MV-4-11 (cell line): Measurements from ENCODE around the gene FBXO17.
A peak's percentile ranks its signal among the peaks of the same experiment; 100 is the strongest.
"Not testable (repeated sequence)": the region's sequence is repeated elsewhere in the genome, so short reads cannot be mapped to it uniquely, and the experiment has no call there.

Experiments used
- DNase-seq: peaks from one replicate; lab custom pipeline; 2025; lab: John Stamatoyannopoulos, UW

FBXO17 gene, protein sequence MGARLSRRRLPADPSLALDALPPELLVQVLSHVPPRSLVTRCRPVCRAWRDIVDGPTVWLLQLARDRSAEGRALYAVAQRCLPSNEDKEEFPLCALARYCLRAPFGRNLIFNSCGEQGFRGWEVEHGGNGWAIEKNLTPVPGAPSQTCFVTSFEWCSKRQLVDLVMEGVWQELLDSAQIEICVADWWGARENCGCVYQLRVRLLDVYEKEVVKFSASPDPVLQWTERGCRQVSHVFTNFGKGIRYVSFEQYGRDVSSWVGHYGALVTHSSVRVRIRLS

DNA sequence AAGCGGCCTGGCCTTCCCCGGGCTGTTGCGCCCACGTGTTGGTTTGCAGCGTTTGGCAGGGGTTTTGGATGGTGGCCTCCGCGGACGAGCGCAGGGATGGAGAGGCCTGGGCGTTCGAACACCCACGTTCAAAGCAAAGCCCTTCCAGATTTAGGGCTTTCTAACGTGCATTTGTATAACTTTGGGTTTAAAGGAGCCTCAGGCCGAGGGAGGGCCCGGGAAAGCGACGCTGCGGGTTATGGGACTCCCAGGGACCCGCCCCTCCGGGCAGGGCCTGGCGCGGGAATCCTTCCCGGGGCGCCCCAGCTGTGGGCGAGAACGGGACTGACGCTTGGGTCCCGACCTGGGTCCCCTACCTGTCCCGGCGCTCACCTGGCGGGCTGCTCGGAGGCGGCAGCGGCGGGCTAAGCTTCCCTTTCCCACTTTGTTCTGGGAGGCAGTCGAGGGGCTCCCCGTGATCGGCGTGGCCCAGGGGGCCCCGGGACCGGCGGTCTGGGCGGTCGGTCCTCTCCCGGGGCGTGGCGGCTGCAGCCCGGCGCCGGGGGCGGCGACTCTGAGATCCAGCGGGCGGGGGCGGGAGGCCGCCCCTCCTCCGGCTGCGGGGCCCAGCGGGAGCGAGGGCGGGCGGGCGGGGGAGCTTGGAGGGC is at the start of gene FBXO17:
Gene FBXO17, minus strand, starts transcription at position 529 of the 647 bp plus-strand sequence. CDS start 25,423 bp downstream, outside the sequence.
- no peak for DNase-seq

DNA sequence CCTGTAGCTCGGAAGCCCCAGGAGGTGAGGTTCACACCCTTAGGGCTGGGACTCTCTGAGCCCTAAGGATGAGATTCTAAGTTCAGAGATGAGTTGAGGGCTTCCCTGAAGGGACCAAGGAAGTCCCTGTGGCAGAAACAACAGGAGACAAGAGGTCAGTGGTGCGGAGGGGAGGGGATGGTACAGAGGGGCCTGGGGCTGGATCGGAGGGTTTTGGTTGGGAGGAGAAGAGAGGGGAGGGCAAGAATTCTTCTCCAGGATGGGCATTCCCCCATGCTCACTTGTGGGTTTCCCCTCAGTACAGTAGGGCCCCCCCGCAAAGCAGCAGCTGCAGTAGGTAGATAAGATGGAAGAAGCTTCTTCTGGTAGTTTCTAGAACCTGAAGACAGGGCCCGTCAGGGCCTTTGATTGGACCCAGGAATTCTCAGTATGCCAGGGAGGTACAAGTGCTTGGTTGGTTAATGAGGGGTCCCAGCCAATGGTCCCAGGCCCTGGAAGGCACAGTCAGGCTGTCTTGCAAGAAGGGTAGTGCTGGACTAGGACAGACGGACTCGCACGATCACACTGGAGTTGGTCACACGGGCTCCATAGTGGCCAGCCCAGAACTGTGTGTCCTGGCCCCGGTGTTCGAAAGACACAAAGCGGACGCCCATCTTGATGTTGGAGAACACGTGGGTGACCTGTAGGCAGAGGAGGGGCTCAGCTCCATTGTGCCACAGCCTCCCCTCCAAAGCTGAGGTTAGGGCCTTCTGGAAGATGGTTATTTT is 49.5 kb upstream of the FBXO17 start:
- no peak for DNase-seq

DNA sequence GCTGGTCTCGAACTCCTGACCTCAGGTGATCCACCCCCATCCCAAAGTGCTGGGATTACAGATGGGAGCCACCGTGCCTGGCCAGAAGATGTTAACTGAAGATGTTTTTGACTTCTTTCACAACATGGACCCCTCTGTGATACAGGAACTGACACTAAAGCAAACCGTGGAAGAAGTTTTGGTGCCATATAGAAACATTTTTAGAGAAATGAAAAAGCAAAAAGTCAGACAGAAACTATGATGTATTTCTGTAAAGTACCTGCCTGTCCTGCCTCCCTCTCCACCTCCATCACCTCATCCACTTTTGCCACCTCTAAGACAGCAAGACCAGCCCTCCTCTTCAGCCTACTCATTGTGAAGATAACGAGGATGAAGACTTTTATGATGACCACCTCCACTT is 45.5 kb upstream of the FBXO17 start:
- DNase-seq: no peak

DNA sequence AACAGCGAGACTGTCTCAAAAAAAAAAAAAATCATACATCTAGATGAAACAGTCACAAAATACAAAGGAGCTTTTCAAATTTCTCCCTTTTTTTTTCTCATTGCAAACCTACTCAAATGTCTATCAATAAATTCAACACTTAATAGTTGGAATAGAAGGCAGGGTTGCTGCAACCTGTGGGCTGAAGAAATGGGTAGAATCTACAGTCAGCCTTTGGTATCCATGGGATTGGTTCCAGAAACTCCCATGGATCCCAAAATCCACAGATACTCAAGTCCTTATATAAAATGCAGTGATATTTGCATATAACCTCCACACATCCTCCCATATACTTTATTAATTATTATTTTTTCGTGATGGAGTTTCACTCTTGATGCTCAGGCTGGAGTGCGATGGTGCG is 42.1 kb upstream of the FBXO17 start:
- DNase-seq: no peak

DNA sequence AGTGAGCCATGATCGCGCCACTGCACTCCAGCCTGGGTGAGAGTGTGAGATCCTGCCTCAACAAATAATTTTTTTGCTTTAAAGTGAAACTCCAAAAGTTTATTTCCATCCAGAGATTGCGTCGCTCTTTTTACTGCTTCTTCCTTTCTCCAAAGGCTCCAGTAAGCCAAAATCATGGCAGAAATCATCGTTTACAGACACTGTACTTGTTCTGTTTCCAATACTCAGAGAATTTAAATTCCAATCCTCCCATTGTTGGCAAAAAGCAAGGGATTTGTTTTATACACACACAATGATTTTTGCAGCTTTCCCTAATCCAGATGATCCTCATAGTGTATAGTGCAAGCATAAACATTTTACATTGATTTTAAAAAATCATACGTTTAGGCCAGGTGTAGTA is 41.5 kb upstream of the FBXO17 start:
- no peak for DNase-seq

DNA sequence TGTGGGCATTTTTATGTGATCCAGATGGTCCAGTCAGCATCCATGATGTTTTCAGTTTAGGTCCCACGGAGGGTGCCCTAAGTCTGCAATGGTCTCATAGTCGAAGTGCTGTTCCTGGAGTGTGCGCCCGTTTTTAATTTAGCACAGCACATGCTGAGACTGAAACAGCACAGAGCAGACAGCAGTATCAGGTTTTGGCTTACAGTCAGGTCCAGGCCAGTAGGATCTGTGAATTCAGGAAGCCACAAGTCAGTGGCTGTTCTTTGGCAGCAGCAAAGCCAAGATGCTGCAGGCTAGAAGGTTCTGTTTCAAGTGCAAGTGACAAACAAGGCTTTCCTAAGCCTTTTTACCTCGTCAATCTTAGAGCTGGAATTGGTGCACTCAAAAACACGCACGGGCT is 38.5 kb upstream of the FBXO17 start:
- DNase-seq: no peak

DNA sequence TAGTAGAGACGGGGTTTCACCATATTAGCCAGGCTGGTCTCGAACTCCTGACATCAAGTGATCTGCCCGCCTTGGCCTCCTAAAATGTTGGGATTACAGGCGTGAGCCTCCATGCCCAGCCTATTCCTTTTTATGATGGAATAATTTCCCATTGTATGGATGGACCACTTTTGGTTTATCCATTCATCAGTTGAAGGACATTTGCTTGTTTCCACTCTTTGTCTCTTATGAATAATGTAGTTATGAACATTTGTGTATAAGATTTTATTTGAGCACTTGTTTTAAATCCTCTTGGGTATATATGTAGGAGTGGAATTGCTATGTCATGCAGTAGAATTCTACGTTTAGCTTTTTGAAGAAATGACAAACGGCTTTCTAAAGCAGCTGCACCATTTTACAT is 33.5 kb upstream of the FBXO17 start:
- no peak for DNase-seq

DNA sequence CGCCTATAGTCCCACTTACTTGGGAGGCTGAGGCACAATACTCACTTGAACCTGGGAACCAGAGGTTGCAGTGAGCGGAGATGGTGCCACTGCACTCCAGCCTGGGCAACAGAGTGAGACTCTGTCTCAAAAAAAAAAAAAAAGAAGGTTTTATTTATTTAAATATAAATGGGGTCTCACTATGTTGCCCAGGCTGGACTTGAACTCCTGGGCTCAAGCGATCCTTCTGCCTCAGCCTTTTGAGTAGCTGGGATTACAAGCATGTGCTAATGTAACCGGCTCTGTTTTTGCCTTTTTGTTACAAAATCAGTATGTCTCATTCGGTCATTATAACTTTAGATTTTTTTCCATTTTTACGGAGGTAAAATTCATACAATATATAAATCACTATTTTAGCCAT is 32.6 kb upstream of the FBXO17 start:
- no peak for DNase-seq

DNA sequence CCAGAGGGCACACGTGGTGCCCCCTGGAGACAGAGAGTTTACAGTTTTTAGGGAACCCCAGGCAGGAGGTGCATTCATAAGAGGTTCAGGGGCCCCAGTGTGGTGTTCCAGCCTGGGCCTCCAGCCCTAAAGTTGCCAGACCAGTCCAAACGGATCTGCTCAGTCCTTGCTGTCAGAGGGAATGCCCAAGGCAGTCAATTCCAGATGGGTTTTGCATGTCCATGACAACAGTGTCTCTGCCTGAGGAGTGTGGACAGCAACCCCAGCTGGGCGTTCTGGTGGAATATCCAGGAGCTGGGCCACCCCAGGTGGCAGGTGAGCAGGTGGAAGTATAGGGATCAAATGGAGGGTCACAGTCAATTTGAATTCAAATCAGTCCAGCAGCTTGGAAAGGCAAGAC is 31.6 kb upstream of the FBXO17 start:
- no peak for DNase-seq

DNA sequence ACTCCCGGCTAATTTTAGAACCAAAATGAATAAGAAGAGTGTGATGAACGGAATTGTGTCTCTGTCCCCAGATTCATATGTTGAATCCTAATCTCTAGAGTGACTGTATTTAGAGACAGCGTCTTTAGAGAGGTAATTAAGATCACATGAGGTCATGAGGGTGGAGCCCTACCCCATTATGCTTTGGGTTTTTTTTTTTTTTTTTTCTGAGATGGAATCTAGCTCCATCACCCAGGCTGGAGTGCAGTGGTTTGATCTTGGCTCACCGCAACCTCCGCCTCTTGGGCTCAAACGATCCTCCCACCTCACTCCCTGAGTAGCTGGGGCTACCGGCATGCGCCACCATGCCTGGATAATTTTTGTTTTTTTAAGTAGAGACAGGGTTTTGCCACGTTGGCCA is 28.9 kb upstream of the FBXO17 start:
- no peak for DNase-seq

DNA sequence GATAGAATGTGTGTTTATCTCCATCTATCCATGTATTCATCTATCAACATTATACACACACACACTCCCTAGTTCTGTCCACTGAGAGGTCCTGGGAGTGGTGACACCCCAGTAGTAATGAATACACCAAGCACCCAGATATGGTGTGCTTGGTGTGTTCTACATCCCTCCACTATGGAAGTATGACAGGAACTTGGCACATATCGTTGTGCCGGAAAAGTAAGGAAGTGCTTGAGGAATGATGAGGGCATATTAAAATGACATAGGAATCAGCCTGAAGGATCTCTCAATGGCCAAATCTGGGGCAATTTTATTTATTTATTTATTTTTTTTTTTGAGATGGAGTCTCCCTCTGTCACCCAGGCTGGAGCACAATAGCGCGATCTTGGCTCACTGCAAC is 28.3 kb upstream of the FBXO17 start:
- no peak for DNase-seq

DNA sequence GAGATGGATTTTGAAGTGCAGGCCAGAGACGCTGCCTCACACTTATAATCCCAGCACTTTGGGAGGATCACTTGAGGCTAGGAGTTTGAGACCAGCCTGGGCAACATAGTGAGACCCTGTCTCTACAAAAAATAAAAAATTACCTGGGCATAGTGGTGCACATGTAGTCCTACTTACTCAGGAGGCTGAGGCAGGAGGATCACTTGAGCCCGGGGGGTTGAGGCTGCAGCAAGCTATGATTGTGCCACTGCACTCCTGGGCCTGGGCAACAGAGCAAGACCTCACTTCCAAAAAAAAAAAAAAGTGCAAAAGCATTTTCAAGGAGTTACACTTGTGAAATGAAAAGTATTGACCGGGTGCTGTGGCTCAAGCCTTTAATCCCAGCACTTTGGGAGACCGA is 27.6 kb upstream of the FBXO17 start:
- no peak for DNase-seq

DNA sequence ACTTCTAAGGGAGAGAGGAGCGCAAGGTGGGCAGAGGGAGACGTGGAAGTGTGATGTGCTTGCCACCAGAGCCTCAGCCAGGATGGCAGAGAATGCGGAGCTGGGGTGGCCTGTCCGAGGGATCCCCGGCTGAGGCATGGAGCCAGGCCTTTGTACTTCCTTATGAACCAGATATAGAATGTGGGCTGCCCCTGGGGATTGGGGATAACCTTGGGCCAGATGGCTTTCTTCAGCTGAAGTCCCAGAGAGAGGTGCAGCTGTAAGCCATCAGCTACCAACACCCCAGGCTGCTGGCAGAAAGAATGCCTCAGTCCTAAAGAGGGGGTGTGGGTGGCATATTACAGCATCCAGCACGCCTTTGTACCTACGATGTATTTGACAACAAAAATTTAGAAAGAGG is 25.5 kb upstream of the FBXO17 start:
- no peak for DNase-seq

DNA sequence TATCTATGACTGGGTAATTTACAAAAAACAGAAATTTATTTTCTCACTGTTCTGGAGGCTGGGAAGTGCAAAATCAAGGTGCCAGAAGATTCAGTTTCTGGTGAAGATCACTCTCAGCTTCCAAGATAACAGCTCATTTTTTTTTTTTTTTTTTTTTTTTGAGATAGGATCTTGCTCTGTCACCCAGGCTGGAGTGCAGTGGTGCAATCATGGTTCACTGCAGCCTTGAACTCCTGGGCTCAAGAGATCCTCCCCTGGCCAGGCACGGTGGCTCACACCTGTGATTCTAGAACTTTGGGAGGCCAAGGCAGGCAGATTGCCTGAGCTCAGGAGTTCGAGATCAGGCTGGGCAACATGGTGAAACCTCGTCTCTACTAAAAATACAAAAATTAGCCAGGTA is 22.0 kb upstream of the FBXO17 start:
- DNase-seq: not testable (repeated sequence)

DNA sequence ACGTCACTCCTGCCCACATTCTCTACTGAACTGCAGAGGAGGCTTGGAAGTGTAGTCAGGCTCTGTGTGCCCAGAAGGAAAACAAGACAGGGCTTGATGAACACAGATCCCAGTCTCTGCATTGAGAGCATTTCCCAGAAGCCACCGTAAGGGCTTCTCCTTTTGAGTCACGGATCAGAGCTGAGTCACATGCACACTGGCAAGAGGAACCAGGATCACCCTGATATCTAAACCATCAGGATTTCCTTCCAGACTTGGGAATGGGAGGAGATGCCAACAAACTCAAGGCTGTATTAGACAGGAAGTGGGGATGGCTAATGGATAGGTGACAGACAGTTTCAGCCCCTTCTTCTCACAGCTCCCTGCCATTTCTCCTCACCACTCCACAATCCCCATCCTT is 17.7 kb upstream of the FBXO17 start:
- peak; percentile 33 for DNase-seq

DNA sequence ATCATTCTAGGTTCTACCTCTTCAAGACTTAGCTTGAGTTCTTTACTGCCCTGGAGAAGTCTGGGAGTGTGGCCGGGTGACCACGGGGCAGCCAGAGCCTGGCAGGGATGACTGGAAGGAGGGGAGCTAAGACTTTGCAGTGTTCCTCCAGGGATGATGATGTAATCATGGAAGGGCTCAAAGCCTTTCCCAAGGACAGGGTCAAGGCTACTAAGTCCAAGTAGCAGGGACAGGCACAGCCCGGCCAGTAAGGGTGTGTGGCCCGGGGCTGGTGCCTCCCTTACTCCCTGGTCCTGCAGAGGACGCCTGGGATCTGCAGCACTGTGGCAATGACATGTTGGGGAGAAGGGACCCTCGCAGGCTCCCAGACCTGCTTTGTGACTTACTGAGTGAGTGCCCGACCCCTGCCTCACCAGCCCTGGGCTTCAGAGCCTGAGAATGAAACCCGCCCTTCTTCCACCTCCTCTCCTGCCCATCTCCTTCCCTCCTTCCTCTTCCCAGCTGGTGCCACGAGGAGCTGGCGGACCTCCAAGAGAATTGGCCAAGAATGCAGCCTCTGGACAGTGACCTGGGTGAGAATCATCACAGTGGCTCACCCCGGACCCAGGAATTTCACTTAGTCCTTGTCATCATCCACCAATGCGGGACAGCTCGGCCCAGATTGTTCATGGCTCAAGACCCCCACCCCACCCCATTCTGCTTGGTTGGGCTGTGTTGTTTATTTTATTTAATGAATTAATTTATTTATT is 15.6 kb upstream of the FBXO17 start:
- DNase-seq: no peak

DNA sequence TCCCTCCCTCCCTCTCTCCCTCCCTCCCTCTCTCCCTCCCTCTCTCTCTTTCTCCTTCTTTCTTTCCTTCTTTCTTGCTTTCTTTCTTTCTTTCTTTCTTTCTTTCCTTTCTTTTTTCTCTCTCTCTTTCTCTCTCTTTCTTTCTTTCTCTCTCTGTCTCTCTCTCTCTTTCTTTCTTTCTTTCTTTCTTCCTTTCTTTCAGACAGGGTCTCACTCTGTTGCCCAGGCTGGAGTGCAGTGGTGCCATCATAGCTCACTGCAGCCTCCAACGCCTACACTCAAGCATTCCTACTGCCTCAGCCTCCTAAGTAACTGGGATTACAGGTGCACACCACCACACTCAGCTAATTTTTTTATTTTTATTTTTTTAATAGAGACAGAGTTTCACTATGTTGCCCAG is 14.1 kb upstream of the FBXO17 start:
- DNase-seq: not testable (repeated sequence)

DNA sequence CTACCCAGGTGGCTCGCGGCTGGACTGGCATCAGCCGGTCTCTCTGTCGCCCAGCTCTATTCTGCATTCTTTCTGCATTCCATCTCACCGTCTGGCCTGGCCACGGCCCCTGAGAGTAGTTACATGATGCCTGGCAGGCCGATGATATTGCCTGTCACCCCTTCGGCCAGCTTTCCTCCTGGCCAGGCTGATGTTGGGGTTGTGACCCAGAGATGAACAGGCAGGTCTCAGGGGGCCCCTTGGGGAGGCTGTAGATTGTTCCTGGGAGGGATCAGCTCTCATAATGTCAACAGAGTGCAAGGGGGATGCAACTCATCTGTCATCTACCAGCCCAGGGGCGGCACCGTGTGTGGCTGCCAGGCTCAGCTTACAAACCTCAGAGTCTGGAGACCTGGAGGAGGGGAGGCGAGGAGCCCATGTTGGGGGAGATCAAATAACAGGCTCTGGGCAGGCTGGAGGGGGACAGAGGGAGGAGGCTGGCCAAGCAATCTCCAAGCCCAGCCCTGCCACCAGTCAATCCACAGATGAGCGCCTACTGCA is 13.6 kb upstream of the FBXO17 start:
- no peak for DNase-seq

DNA sequence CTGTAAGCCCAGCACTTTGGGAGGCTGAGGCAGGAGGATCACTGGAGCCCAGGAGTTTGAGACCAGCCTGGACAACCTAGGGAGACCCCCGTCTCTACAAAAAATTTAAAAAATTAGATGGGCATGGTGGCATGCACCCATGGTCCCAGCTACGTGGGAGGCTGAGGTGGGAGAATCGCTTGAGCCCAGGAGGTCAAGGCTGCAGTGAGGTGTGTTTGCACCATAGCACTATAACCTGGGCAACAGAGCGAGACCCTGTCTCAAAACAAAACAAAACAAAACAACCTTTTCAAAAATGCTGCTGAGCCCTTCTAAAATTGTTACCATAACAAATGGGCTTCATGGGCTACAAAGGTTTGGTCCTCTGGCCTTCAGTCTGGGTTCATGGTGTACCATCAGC is 13.1 kb upstream of the FBXO17 start:
- DNase-seq: not testable (repeated sequence)

DNA sequence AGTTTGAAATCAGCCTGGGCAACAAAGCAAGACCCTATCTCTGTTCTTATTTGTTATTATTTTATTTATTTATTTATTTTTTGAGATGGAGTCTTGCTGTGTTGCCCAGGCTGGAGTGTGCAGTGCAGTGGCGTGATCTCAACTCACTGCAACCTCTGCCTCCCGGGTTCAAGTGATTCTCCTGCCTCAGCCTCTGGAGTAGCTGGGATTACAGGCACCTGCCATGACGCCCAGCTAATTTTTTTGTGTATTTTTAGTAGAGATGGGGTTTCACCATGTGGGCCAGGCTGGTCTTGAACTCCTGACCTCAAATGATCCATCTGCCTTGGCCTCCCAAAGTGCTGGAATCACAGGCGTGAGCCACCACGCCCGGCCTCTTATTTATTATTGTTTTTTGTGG is 12.2 kb upstream of the FBXO17 start:
- not testable (repeated sequence) for DNase-seq

DNA sequence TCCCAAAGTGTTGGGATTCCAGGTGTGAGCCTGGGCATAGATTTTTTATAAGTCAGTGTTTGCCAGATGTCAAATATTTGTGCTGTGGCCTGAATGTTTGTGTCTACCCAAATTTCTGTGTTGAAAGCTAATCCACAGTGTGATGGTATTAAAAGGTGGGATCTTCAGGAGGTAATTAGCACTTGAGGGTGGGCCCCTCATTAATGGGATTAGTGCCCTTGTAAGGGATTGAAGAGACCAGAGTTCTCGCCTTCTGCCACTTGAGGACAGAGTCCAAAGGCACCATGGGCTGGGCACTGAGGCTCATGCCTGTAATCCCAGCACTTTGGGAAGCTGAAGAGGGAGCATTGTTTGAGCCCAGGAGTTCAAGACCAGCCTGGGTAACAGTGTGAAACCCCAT is 9.7 kb upstream of the FBXO17 start:
- DNase-seq: no peak
